ENCODE measurements around the gene HECTD4. TPM values are rescaled to one million over a fixed set of nuclear protein-coding genes. Genes with fewer than 3 reads are reported as not detected.

HECTD4 gene
- total RNA-seq, 2 donors from 2014 or later, result 46.6 to 48.2 TPM

DNA sequence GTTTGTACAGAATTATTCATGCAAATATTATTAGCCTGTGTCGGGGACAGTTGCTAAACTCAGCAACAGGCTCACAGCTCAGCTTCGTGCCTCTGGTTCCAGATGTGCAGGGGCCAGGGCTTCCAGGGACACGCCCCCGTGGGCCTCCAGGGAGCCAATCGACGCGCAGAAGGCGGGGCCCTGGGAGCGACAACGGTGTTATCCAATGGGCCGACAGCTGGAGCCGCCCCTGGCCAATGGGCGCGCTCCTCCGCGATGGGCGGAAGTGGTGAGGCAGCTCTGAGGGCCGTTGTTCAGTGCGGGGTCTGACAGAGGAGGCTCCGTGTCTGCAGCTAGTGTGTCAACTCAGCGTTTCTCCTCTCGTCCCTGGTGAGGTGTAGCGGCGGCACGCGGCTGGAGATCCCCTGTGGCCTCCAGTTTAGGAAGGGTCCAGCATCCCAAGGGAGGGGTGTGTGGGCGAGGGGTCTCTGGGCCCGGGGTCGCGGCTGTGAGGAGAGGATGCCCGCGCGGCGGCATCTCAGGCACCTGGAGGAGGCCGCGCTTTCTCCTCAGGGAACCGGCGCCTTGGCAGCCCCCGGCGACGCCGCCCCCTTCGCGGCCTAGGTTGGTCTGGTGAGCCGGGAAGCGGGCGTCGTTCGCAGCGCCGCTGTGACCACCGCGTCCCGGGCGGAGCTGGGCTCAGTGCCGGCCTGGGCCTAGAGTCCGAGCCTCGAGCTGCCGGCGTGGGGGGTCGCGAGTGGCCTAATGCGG is 256.8 kb downstream of the HECTD4 start, which contains the start of gene TRAFD1:
Gene TRAFD1, plus strand, starts transcription at position 311 of the 750 bp plus-strand sequence. CDS start 4,963 bp downstream, outside the sequence.
- Mint-ChIP-seq H3K27ac (no peak within 1 kb of the TSS), H3K27me3 (ENCODE audit: insufficient read depth) (peaks cover 3% of the 10 kb centered on the region), H3K4me1 (peaks cover 11% of the 10 kb centered on the region), H3K36me3 (ENCODE audit: low read depth) (no peaks in the 10 kb centered on the region), H3K9me3 (no peaks in the 10 kb centered on the region), H3K4me3 (peak within 1 kb of the TSS; percentile 76)
- peak; percentile 100 for DNase-seq
- no peaks in the 10 kb centered on the region for H3K36me3 ChIP-seq (ENCODE audit: control insufficient read depth, insufficient read depth, low read length)
- H3K4me1 ChIP-seq (ENCODE audit: control insufficient read depth, insufficient read depth, low read length), result peaks cover 3% of the 10 kb centered on the region
- H3K9me3 ChIP-seq (ENCODE audit: control insufficient read depth, low read length), result no peaks in the 10 kb centered on the region
- TF ChIP-seq, protein P1, sequence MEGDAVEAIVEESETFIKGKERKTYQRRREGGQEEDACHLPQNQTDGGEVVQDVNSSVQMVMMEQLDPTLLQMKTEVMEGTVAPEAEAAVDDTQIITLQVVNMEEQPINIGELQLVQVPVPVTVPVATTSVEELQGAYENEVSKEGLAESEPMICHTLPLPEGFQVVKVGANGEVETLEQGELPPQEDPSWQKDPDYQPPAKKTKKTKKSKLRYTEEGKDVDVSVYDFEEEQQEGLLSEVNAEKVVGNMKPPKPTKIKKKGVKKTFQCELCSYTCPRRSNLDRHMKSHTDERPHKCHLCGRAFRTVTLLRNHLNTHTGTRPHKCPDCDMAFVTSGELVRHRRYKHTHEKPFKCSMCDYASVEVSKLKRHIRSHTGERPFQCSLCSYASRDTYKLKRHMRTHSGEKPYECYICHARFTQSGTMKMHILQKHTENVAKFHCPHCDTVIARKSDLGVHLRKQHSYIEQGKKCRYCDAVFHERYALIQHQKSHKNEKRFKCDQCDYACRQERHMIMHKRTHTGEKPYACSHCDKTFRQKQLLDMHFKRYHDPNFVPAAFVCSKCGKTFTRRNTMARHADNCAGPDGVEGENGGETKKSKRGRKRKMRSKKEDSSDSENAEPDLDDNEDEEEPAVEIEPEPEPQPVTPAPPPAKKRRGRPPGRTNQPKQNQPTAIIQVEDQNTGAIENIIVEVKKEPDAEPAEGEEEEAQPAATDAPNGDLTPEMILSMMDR (conservative IDR thresholded peaks at IDR 0.05), result no peak
- peak within 1 kb of the TSS; percentile 72 for H3K27ac ChIP-seq (ENCODE audit: low read depth, low read length)
- no peaks in the 10 kb centered on the region for H3K27me3 ChIP-seq (ENCODE audit: control insufficient read depth, insufficient read depth, low read length, poor library complexity, severe bottlenecking)
- peak within 1 kb of the TSS; percentile 92 for H3K4me3 ChIP-seq (ENCODE audit: low read length)
- peak within 1 kb of the TSS; percentile 69 for H3K9ac ChIP-seq (ENCODE audit: extremely low read depth, low read length, poor library complexity, severe bottlenecking)
- 0 to 1% methylated on average over 36 to 63 of the region's 63 CpGs for WGBS, 2 experiments (ENCODE audit: insufficient coverage in 1 of 2, insufficient read length in 1 of 2)

DNA sequence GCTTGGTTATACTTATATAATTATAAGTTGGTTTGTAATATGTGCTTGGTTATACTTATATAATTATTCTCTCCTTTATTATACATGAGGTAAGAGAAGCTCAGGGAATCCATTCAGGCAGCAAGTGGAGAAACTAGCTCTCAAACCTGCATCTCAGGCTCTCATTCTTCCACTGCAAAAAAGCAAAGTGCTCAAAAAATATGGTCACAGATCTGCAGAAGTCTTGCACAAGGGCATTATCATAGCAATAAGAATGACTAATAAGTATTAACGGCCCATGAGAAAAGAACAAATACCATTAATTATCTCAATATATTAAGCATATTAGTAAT is 257.3 kb downstream of the HECTD4 start:
- Histone ChIP-seq H3K27ac (ENCODE audit: low read depth, low read length) (no peak overlapping the region), H3K27me3 (ENCODE audit: control insufficient read depth, insufficient read depth, low read length, poor library complexity, severe bottlenecking) (no peaks in the 10 kb centered on the region), H3K36me3 (ENCODE audit: control insufficient read depth, insufficient read depth, low read length) (no peaks in the 10 kb centered on the region), H3K9me3 (ENCODE audit: control insufficient read depth, low read length) (no peaks in the 10 kb centered on the region), H3K9ac (ENCODE audit: extremely low read depth, low read length, poor library complexity, severe bottlenecking) (no peak overlapping the region), H3K4me1 (ENCODE audit: control insufficient read depth, insufficient read depth, low read length) (peaks cover 3% of the 10 kb centered on the region), H3K4me3 (ENCODE audit: low read length) (no peak overlapping the region)
- TF ChIP-seq, protein P1 (conservative IDR thresholded peaks at IDR 0.05), result no peak
- Mint-ChIP-seq H3K9me3 (no peaks in the 10 kb centered on the region), H3K4me3 (peak overlapping the region; percentile 76), H3K4me1 (peaks cover 11% of the 10 kb centered on the region), H3K36me3 (ENCODE audit: low read depth) (no peaks in the 10 kb centered on the region), H3K27ac (no peak overlapping the region), H3K27me3 (ENCODE audit: insufficient read depth) (peaks cover 3% of the 10 kb centered on the region)
- no CpG with 5 or more reads among the region's 1 CpG for WGBS, 2 experiments (ENCODE audit: insufficient coverage in 1 of 2, insufficient read length in 1 of 2)
- no peak for DNase-seq

DNA sequence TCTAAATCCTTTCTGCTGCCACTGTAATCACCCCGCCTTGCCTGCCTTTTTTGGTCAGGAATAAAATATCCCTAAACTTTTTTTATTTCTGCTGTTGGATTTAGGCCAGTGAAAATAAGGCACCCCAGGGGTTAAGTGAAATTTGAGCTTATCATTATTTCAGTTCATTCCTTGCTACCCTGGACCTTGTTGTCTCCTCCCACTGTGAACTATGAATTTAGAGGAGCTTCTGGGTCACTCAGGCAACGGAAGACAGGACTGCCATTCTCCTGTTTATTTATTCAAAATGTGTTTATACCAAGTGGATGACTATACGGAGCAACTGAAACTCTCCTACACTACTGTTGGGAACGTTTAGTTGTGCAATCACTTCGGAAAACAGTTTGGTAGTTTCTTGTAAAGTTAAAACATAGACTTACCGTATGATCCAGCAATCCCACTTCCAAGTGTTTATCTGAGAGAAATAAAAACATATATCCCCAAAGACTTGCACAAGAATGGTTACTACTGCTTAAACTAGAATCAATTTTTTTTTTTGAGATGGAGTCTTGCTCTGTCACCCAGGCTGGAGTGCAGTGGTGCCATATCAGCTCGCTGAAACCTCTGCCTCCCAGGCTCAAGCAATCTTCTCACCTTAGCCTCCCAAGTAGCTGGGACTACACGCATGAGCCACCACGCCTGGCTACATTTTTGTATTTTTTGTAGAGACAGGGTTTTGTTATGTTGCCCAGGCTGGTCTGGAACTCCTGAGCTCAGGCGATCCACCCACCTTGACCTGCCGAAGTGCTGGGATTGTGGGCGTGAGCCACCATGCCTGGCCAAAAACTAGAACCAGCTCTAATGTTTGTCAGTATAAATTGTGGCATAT is 259.2 kb downstream of the HECTD4 start:
- H3K4me3 Mint-ChIP-seq, result no peak overlapping the region

More for the DNA sequence above, 259.2 kb downstream of the HECTD4 start:
- Histone ChIP-seq H3K27me3 (ENCODE audit: control insufficient read depth, insufficient read depth, low read length, poor library complexity, severe bottlenecking) (no peaks in the 10 kb centered on the region), H3K36me3 (ENCODE audit: control insufficient read depth, insufficient read depth, low read length) (no peaks in the 10 kb centered on the region), H3K4me1 (ENCODE audit: control insufficient read depth, insufficient read depth, low read length) (peaks cover 3% of the 10 kb centered on the region), H3K9me3 (ENCODE audit: control insufficient read depth, low read length) (no peaks in the 10 kb centered on the region), H3K4me3 (ENCODE audit: low read length) (no peak overlapping the region), H3K27ac (ENCODE audit: low read depth, low read length) (no peak overlapping the region), H3K9ac (ENCODE audit: extremely low read depth, low read length, poor library complexity, severe bottlenecking) (no peak overlapping the region)
- H3K27ac Mint-ChIP-seq, result no peak overlapping the region
- H3K9me3 Mint-ChIP-seq, result no peaks in the 10 kb centered on the region
- H3K27me3 Mint-ChIP-seq (ENCODE audit: insufficient read depth), result peaks cover 3% of the 10 kb centered on the region
- peak; percentile 36 for DNase-seq
- TF ChIP-seq, protein P1 (conservative IDR thresholded peaks at IDR 0.05), result no peak
- peaks cover 11% of the 10 kb centered on the region for H3K4me1 Mint-ChIP-seq
- WGBS, 2 experiments (ENCODE audit: insufficient coverage in 1 of 2, insufficient read length in 1 of 2), result 85 to 87% methylated on average over 8 to 12 of the region's 12 CpGs
- no peaks in the 10 kb centered on the region for H3K36me3 Mint-ChIP-seq (ENCODE audit: low read depth)

All from endodermal cell (in vitro differentiated cells).